Measurements from ENCODE around the gene PHF5A. TPM values are rescaled to one million over a fixed set of nuclear protein-coding genes. Genes with fewer than 3 reads are reported as not detected.

Gene PHF5A
- total and polyA plus RNA-seq, 10 of the 15 experiments (the other 5 are each of a cell fraction or from before 2014, with no cell fraction given), result 40.5 to 115 (median 79.2) TPM

DNA sequence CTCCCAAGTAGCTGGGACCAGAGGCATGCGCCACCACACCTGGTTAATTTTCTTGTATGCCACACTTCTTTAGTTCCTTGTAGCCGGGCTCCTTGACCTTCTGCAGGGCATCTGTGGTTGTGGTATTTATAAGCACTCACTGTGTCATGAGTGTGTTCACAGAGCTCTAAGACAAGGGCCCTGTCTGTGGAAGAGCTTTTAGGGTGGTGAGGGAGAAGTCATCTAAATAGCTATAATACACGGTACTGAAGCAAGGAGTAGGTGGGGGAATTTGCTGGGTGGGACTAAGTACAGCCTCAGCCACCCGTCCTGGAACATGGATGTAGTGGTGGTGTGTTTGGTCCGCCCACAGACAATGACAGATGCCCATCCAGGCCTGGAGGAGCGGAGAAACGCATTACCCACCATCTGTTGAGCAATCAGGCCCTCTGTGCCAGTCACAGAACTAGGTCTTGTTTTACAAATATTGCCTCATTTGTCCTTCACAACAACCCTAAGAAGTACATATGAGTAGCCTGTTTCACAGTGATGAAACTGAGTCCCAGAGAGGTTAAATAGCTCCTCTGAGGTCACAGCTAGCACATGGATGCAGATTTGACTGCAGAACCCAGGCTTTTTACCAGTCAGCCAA lies 10.5 kb upstream of the PHF5A start (continued):
- no peak for TF ChIP-seq IRF5 (IDR thresholded peaks at IDR 0.05; ENCODE audit: borderline replicate concordance)
- TF ChIP-seq SKIL (IDR thresholded peaks at IDR 0.05; ENCODE audit: low read depth, poor library complexity, severe bottlenecking), result no peak
- TF ChIP-seq ASH2L (IDR thresholded peaks at IDR 0.05; ENCODE audit: borderline replicate concordance, low read depth), result no peak
- TF ChIP-seq, protein P1, sequence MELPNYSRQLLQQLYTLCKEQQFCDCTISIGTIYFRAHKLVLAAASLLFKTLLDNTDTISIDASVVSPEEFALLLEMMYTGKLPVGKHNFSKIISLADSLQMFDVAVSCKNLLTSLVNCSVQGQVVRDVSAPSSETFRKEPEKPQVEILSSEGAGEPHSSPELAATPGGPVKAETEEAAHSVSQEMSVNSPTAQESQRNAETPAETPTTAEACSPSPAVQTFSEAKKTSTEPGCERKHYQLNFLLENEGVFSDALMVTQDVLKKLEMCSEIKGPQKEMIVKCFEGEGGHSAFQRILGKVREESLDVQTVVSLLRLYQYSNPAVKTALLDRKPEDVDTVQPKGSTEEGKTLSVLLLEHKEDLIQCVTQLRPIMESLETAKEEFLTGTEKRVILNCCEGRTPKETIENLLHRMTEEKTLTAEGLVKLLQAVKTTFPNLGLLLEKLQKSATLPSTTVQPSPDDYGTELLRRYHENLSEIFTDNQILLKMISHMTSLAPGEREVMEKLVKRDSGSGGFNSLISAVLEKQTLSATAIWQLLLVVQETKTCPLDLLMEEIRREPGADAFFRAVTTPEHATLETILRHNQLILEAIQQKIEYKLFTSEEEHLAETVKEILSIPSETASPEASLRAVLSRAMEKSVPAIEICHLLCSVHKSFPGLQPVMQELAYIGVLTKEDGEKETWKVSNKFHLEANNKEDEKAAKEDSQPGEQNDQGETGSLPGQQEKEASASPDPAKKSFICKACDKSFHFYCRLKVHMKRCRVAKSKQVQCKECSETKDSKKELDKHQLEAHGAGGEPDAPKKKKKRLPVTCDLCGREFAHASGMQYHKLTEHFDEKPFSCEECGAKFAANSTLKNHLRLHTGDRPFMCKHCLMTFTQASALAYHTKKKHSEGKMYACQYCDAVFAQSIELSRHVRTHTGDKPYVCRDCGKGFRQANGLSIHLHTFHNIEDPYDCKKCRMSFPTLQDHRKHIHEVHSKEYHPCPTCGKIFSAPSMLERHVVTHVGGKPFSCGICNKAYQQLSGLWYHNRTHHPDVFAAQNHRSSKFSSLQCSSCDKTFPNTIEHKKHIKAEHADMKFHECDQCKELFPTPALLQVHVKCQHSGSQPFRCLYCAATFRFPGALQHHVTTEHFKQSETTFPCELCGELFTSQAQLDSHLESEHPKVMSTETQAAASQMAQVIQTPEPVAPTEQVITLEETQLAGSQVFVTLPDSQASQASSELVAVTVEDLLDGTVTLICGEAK (IDR thresholded peaks at IDR 0.05; ENCODE audit: borderline replicate concordance), result no peak
- no peak for TF ChIP-seq RAD51 (IDR thresholded peaks at IDR 0.05)
- TF ChIP-seq CHD4 (IDR thresholded peaks at IDR 0.05), result no peak
- TF ChIP-seq ZNF592 (IDR thresholded peaks at IDR 0.05), result no peak
- TF ChIP-seq PKNOX1 (IDR thresholded peaks at IDR 0.05), result peak; percentile 72
- no peak for TF ChIP-seq CHD2 (IDR thresholded peaks at IDR 0.05; ENCODE audit: borderline replicate concordance, low read depth, low read length)
- no peak for TF ChIP-seq NRF1 (conservative IDR thresholded peaks at IDR 0.05; ENCODE audit: low read depth, low read length)
- TF ChIP-seq RUNX3 (IDR thresholded peaks at IDR 0.05; ENCODE audit: low read length), result peak; percentile 52; the same call in 1 of the 2 replicates
- TF ChIP-seq ZBTB33 (IDR thresholded peaks at IDR 0.05), result no peak
- TF ChIP-seq SMARCA5 (IDR thresholded peaks at IDR 0.05), result 0 out of 2 replicates have a peak, but pooled peaks have one; percentile 56
- TF ChIP-seq ATF7 (IDR thresholded peaks at IDR 0.05; ENCODE audit: low read depth), result no peak
